Large intestine (tissue), 3 donors: Measurements from ENCODE around the gene PDIA2. TPM values are rescaled to one million over a fixed set of nuclear protein-coding genes. Genes with fewer than 3 reads are reported as not detected.

Experiments
- DNase-seq, 2 donors: peaks; one replicate each; pipeline versions ENCODE4 v3.0.0 to v3.0.0-alpha.2; 2013
- H3K27ac ChIP-seq: one replicate; pipeline ENCODE4 v1.5.1; 2013; ENCODE audit warnings: low read length
- H3K27me3 ChIP-seq: 2 replicates; pipeline ENCODE4 v1.6.1; 2013; ENCODE audit warnings: low read length; ENCODE audit not compliant: control insufficient read depth, insufficient read depth
- H3K36me3 ChIP-seq: 2 replicates; pipeline ENCODE4 v1.6.1; 2013; ENCODE audit warnings: low read length; ENCODE audit not compliant: control insufficient read depth, insufficient read depth
- H3K4me1 ChIP-seq: one replicate; pipeline ENCODE4 v1.6.1; 2013; ENCODE audit warnings: low read length; ENCODE audit not compliant: control insufficient read depth, insufficient read depth
- H3K4me3 ChIP-seq: one replicate; pipeline ENCODE4 v1.5.1; 2013; ENCODE audit warnings: low read length
- H3K9me3 ChIP-seq: one replicate; pipeline ENCODE4 v1.6.1; 2013; ENCODE audit warnings: mild to moderate bottlenecking, low read depth, low read length, moderate library complexity; ENCODE audit not compliant: control insufficient read depth
- whole genome bisulfite sequencing: methylation state at CpG from one replicate; pipeline ENCODE4 v1.1.5; 2013; ENCODE audit warnings: low lambda C conversion rate; ENCODE audit not compliant: insufficient coverage; 5-methylcytosine and 5-hydroxymethylcytosine counted together
- polyA plus RNA-seq: library from polyadenylated mRNA; unstranded; fragments of 120-200 nt; gene quantifications from one replicate; pipeline ENCODE4 v1.2.1, GENCODE V29; 2013

Gene PDIA2
- polyA plus RNA-seq, 1 donor = 1.8 TPM

GRCh38 chr16:270381-271255 is 12.3 kb upstream of the PDIA2 start:
- H3K4me3 ChIP-seq = no peak overlapping the region
- WGBS = no CpG with 5 or more reads among the region's 34 CpGs
- H3K9me3 ChIP-seq = peaks cover 7% of the 10 kb centered on the region
- no peaks in the 10 kb centered on the region for H3K36me3 ChIP-seq
- DNase-seq = no peak
- H3K27ac ChIP-seq = no peak overlapping the region
- peaks cover 31% of the 10 kb centered on the region for H3K27me3 ChIP-seq
- peaks cover 7% of the 10 kb centered on the region for H3K4me1 ChIP-seq

DNA sequence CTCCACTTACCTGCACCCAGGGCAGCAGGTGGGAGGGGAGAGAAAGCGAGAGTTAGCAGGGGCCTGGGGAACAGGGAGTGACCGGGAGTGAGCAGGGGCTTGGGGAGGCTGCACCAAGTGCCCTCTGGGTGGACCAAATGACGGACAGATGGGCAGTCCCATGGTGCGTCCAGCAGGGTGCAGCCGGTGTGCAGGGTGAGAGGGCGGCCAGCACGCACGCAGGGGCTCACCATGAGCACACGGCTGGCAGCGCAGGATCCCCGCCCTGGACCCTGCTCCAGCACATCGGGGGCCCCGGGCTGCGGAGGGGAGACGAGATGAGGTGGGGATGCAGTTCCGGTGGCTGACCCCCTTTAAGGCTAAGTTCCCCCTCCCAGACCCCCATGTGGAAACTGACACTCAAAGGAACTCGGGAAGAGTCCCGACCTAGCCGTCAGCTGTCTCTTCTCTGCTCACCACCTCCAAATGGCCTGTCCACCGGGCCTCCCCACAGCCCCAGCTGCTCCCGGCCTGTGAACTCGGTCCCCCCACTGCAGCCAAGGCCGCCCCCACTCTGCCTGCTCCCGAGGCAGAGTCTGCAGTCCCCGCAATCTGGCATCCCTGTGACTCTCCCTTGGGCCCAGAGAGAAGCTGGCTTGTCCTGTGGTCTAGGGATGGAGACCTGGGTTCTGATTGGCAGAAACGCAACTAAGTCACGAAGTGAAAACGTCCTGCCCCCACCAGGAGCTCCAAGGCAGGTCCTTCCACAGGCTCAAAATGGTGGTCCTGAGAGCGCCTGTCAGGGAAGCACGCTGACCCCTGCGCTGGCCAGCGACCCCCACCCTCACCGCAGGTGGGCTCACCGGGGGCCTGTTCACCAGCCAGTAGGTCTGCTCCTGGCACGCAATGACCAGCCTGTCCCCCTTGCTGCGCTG is 10.1 kb upstream of the PDIA2 start:
- Histone ChIP-seq H3K4me3 (no peak overlapping the region), H3K36me3 (no peaks in the 10 kb centered on the region), H3K9me3 (peaks cover 7% of the 10 kb centered on the region), H3K27me3 (peaks cover 41% of the 10 kb centered on the region), H3K4me1 (peaks cover 7% of the 10 kb centered on the region), H3K27ac (no peak overlapping the region)
- WGBS = no CpG with 5 or more reads among the region's 36 CpGs
- no peak for DNase-seq

GRCh38 chr16:273547-274421 is 9.2 kb upstream of the PDIA2 start:
- H3K27ac ChIP-seq = no peak overlapping the region
- H3K4me1 ChIP-seq = peaks cover 7% of the 10 kb centered on the region
- peaks cover 48% of the 10 kb centered on the region for H3K27me3 ChIP-seq
- no peak for DNase-seq
- no peak overlapping the region for H3K4me3 ChIP-seq
- peaks cover 7% of the 10 kb centered on the region for H3K9me3 ChIP-seq
- WGBS = no CpG with 5 or more reads among the region's 30 CpGs
- H3K36me3 ChIP-seq = no peaks in the 10 kb centered on the region

- Histone ChIP-seq H3K27me3 (peaks cover 61% of the 10 kb centered on the region), H3K4me1 (peaks cover 7% of the 10 kb centered on the region), H3K27ac (no peak overlapping the region), H3K36me3 (no peaks in the 10 kb centered on the region), H3K4me3 (no peak overlapping the region), H3K9me3 (peaks cover 10% of the 10 kb centered on the region)
- DNase-seq = peak in 1 of 2 donors; percentile 32
- WGBS = no CpG with 5 or more reads among the region's 58 CpGs
Observed at GRCh38 chr16:275041-275641, 7.8 kb upstream of the PDIA2 start.

GRCh38 chr16:275786-276232 is 7.2 kb upstream of the PDIA2 start, which contains the start of gene RGS11:
TSS of gene RGS11 (minus strand) at chr16:275944. CDS start at chr16:275911, 33 bp downstream.
- H3K27ac ChIP-seq = no peak within 1 kb of the TSS

DNA sequence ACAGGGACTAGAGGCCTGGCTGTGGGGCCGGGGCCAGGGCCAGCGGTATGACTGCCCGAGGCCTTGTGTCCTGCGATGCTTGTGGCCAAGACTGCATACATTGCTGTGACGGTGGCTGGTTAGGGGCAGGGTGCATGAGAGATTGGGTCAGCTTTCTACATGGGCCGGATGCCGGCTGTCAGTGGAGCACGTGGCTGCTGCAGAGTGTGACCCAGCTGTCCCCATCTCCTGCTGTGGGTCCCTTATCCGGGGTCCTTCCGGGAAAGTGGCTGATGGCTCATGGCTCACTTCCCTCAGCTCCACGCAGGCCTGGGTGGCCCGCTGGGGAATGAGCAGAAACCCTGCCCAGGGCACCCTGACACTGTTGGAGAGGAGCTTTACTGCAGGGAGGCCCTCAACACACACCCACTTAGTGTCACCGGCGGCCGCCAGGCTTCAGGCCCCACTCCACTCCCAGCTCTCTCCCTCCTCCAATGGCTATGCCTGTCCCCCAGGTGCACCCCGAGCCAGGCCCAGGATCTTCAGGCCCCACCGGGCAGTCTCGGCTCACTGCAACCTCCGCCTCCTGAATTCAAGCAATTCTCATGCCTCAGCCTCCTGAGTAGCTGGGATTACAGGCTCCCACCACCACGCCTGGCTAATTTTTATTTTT is 6.4 kb upstream of the PDIA2 start:
- H3K9me3 ChIP-seq = peaks cover 18% of the 10 kb centered on the region
- H3K4me1 ChIP-seq = peaks cover 14% of the 10 kb centered on the region
- no CpG with 5 or more reads among the region's 20 CpGs for WGBS
- no peak overlapping the region for H3K27ac ChIP-seq
- peaks cover 68% of the 10 kb centered on the region for H3K27me3 ChIP-seq
- DNase-seq = no peak
- no peaks in the 10 kb centered on the region for H3K36me3 ChIP-seq
- no peak overlapping the region for H3K4me3 ChIP-seq

More at GRCh38 chr16:275786-276232, 7.2 kb upstream of the PDIA2 start, which contains the start of gene RGS11:
- H3K27me3 ChIP-seq = peaks cover 64% of the 10 kb centered on the region
- peaks cover 11% of the 10 kb centered on the region for H3K9me3 ChIP-seq
- H3K36me3 ChIP-seq = no peaks in the 10 kb centered on the region
- DNase-seq = no peak
- no peak within 1 kb of the TSS for H3K4me3 ChIP-seq
- WGBS = no CpG with 5 or more reads among the region's 56 CpGs
- peaks cover 9% of the 10 kb centered on the region for H3K4me1 ChIP-seq

DNA sequence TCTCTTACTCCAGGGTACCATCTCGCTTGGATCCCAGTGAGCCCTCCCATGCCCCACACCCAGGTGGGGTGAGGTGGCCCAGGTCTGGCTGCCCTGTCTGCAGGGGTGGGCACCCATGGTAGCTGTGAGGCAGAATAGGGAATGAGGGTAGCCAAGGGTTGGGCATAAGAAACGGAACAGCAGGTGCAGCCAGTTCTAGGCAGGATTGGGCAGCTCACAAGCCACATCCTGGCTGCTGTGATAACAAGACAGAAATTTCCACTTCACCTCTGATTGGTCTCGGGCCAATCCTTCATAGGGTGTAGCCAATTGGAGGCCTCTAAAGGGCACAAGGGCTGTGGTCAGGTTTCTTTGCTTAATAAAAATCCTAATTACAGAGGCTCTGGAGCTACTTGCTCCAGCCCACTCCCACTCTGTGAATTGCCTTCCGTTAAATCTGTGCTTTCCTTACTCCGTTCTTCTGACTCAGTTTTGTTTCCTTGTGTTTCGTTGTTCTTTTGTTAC is 4.0 kb upstream of the PDIA2 start:
- no peak overlapping the region for H3K4me3 ChIP-seq
- H3K9me3 ChIP-seq = peaks cover 17% of the 10 kb centered on the region
- DNase-seq = peak in 1 of 2 donors; percentile 39
- peaks cover 71% of the 10 kb centered on the region for H3K27me3 ChIP-seq
- WGBS = 51% methylated on average over 3 of the region's 6 CpGs
- H3K36me3 ChIP-seq = no peaks in the 10 kb centered on the region
- peaks cover 14% of the 10 kb centered on the region for H3K4me1 ChIP-seq
- no peak overlapping the region for H3K27ac ChIP-seq

- Histone ChIP-seq H3K27me3 (peaks cover 65% of the 10 kb centered on the region), H3K36me3 (no peaks in the 10 kb centered on the region), H3K27ac (no peak overlapping the region), H3K4me1 (peaks cover 14% of the 10 kb centered on the region), H3K9me3 (peaks cover 21% of the 10 kb centered on the region), H3K4me3 (no peak overlapping the region)
- DNase-seq = no peak
- WGBS = no CpG with 5 or more reads among the region's 7 CpGs
Observed at GRCh38 chr16:279531-279930, 3.4 kb upstream of the PDIA2 start.

GRCh38 chr16:280005-280460 is 2.9 kb upstream of the PDIA2 start:
- H3K27ac ChIP-seq = no peak overlapping the region
- H3K9me3 ChIP-seq = peaks cover 24% of the 10 kb centered on the region
- H3K4me3 ChIP-seq = no peak overlapping the region

More at GRCh38 chr16:280005-280460, 2.9 kb upstream of the PDIA2 start:
- no CpG with 5 or more reads among the region's 47 CpGs for WGBS
- peaks cover 10% of the 10 kb centered on the region for H3K4me1 ChIP-seq
- no peak for DNase-seq
- peaks cover 60% of the 10 kb centered on the region for H3K27me3 ChIP-seq
- H3K36me3 ChIP-seq = peaks cover 2% of the 10 kb centered on the region
